HG03103 (cell line): ENCODE data around the gene HMOX1.
"Not testable (repeated sequence)": the region's sequence is repeated elsewhere in the genome, so short reads cannot be mapped to it uniquely, and the experiment has no call there.

Source experiments
- ATAC-seq: cut with Tn5 transposase; IDR thresholded peaks from one replicate; pipeline ENCODE4 v1.9.1; 2021; ENCODE audit warnings: low read depth; ENCODE audit not compliant: unreplicated experiment

HMOX1 gene

DNA sequence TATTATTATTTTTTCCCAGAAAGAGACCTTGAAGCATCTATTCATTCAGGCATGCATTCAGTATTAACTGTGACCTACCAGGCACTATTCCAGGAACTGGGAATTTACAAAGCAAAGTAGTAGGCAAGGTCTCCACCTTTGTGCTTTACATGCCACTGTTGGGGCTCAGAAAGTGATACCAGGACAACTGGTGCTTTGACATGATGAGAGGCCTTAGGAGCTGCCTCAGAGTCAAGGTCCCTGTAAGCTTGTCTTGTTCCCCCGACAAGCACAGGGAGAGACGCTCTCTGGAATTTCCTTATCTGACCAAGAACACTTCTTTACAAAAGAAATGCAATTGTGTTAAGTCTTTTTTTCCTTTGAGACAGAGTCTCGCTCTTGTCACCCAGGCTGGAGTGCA lies 2.3 kb upstream of the HMOX1 start:
- ATAC-seq: no peak

DNA sequence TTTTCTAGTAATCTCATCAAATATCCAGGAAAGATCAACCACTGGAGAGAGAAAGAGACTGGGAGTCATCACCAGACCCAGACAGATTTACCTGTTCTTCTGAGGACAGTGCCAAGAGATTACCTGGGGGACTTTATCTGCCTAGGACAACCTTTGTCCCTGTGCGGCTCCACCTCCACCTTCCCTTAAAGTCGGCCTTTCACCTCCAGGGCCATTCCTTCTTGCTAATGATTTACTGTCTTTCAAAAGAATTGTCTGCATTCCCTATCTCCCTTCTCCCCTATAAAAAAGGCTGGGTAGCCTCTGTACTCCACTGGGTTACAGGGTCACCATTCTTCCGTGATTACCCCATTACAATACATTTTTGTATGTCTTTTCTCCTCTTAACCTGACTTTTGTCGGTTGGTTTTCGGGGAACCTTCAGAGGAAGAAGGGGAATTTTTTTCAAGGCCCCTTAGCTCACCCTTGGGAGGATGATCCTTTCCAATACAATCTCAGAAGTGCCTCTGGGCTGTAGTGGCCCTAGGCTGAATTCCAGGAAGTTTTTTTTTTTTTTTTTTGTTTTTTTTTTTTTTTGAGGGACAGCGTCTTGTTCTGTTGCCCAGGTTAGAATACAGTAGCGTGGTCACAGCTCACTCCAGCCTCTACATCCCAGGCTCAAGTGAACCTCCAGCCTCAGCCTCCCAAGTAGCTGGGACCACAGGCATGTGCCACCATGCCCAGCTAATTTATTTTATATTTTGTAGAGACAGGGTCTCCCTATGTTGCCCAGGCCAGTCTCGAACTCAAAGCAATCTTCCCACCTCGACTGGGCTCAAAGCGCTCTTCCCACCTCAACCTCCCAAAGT lies 1.5 kb upstream of the HMOX1 start:
- no peak for ATAC-seq

DNA sequence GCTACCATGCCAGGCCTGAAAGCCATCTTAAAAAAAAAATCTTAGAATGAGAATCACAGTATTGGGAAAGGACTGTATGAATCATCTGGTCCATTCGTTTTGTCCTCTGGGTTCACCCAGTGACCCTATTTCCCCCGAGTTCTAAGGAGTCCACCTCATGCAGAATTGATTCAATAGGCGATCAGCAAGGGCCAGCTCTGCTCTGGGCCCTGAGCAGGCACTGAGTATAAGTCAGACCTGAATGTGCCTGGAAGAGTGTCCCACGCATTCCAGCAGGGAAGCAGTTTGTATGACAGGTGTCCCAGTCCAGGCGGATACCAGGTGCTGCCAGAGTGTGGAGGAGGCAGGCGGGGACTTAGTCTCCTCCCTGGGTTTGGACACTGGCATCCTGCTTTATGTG lies 883 bp upstream of the HMOX1 start:
- ATAC-seq: no peak

DNA sequence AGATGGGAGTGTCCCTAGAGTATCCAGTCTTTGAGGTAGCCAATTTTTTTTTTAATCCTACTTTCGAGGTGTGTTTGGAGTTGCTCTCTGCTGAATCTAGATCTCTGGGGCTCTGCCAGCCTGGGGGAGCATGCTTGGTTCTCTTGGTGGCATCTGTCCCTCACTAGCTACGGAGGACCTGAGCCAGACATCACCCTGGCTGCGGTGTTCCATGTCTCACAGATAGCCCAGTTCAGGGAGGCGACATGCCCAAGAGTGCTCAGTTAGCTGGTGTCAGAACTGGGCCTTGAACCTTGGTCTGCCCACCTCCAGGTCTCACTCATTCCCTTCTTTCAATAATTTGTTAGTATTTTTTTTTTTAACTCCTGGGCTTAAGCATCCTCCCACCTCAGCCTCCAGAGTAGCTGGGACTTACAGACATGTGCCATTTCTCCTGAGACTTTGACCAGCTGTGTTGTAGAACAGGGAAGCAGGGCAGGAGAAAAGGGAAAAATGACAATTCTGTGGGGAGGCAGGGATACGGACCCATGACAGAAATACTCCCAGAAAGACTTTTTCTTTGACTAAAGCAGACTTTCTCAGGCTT lies 621 bp downstream of the HMOX1 start:
- no peak for ATAC-seq

DNA sequence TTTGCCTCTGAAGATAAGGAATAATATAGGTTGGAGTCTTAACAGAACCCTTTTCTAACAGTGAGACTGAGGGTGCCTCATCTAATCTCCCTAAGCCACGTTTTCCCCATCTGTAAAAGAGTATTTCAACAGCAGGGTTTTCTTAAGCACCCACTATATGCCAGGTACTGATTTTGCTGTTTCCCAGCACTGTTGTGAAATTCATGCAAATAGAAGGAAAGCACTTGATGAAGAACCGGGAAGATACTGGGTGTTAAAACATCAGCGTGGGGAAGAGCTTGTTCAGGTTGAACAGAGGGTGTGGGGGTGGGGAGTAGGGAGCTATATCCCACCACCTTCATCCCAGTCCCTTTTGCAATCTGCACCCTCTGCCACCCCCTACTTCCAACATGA lies 2.8 kb downstream of the HMOX1 start:
- no peak for ATAC-seq

DNA sequence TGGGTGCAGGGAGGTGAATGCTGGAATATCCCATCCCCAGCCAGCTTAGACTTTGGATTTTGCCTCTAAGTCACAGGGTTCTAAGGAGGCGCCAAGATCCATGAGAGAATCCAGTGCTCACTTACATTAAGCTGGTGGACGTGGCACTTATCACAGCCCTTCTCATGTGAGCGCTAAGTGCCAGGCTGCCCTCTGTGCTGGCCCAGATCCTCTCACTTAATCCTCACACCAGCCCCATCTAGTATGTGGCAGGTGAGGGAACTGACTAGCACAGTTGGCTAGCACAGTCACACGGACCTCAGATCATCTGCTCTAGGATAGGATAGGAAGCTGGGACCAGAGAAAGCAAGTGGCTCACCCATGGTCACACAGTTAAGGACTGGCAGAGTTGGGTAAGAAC lies 3.6 kb downstream of the HMOX1 start:
- ATAC-seq: no peak

DNA sequence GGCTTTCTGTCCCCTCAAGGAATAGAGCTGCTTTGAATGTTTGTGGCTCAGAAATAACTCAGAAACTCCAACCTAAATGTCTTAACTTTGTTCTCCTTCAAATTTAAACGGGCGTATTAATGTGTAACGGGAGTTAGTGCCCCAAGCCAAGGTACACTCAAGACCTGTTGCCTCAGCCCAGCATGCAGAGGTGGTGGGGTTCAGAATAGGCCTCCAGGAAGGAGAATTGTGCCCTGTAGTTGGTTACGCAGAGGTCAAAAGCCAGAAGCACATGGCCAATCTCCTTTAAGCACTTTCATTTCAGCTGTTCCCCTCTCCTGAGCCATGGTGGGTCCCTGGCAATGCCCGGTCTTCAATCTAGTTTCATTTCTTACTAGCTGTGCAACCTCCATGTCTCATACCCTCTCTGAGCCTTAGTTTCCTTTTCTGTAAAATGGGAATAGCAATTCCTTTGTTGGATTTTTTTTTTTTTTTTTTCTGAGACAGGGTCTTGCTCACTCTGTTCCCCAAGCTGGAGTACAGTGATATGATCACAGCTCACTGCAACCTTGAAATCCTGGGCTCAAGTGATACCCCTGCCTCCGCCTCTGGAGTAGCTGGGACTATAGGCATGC lies 4.2 kb downstream of the HMOX1 start:
- ATAC-seq: no peak

DNA sequence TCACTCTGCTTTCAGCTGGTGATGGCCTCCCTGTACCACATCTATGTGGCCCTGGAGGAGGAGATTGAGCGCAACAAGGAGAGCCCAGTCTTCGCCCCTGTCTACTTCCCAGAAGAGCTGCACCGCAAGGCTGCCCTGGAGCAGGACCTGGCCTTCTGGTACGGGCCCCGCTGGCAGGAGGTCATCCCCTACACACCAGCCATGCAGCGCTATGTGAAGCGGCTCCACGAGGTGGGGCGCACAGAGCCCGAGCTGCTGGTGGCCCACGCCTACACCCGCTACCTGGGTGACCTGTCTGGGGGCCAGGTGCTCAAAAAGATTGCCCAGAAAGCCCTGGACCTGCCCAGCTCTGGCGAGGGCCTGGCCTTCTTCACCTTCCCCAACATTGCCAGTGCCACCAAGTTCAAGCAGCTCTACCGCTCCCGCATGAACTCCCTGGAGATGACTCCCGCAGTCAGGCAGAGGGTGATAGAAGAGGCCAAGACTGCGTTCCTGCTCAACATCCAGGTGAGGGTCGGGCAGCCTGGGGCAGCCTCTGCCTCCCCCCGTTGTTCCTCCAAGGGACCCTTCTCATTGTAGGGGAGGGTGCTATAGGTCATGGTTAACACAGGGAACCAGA lies 5.9 kb downstream of the HMOX1 start:
- no peak for ATAC-seq

DNA sequence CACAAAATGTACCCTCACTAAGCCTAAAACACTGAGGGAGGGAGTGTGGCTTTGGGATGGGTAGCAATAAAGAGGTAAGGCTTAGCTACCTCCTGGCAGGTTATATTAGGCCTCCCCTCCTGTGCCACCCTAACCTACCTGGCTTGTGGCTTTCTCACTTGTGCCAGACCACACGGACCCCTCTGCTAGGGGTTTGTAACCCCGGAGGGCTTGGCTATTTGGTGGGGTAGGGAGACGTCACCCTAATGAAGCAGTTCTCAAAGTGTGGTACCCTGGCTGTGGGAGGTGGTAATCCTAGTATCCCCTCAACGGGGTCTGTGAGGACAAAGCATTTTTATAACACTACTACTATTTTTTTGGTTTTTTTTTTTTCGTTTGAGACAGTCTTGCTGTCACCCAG lies 10.0 kb downstream of the HMOX1 start:
- no peak for ATAC-seq

DNA sequence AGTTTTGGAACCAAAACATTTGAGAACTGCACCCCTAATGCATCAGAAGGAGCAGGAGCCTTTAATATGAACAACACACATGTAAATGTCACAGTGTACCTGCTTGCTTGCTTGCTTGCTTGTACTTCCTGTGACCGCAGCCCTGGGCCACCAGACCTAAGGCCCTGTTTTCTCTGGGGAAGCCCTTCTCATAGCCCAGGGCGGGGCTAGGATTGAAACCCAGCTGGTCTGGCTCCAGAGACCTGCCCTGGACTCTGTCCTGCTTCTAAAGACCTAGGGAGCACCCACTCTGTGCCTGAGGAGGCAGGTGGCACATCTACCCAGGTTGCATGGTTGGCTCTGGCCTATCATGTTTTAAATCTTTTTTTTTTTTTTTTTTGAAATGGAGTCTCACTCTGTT lies 11.5 kb downstream of the HMOX1 start:
- no peak for ATAC-seq

DNA sequence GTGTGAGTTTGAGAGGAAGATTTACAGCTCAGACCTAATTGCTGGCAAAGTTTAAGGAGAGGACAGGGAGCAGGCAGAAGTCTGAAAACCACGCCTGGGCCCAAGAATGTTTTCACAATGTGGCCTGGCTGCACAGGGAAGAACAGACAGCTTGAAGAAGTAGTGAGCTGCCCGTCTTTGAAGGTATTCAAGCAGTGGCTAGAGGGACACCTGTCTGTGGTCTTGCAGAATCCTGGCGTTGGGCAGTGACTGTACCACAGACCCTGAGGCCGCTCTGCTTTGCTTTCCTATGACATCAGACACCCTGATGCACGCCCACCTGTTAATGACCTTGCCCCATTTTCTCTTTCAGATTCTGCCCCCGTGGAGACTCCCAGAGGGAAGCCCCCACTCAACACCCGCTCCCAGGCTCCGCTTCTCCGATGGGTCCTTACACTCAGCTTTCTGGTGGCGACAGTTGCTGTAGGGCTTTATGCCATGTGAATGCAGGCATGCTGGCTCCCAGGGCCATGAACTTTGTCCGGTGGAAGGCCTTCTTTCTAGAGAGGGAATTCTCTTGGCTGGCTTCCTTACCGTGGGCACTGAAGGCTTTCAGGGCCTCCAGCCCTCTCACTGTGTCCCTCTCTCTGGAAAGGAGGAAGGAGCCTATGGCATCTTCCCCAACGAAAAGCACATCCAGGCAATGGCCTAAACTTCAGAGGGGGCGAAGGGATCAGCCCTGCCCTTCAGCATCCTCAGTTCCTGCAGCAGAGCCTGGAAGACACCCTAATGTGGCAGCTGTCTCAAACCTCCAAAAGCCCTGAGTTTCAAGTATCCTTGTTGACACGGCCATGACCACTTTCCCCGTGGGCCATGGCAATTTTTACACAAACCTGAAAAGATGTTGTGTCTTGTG lies 12.5 kb downstream of the HMOX1 start:
- no peak for ATAC-seq

DNA sequence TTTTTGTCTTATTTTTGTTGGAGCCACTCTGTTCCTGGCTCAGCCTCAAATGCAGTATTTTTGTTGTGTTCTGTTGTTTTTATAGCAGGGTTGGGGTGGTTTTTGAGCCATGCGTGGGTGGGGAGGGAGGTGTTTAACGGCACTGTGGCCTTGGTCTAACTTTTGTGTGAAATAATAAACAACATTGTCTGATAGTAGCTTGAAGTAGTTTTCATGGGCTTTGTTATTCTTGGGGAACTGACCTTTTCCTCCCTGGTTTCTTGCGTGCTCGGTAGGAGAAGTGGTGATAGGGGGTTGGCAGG lies 13.1 kb downstream of the HMOX1 start:
- no peak for ATAC-seq

DNA sequence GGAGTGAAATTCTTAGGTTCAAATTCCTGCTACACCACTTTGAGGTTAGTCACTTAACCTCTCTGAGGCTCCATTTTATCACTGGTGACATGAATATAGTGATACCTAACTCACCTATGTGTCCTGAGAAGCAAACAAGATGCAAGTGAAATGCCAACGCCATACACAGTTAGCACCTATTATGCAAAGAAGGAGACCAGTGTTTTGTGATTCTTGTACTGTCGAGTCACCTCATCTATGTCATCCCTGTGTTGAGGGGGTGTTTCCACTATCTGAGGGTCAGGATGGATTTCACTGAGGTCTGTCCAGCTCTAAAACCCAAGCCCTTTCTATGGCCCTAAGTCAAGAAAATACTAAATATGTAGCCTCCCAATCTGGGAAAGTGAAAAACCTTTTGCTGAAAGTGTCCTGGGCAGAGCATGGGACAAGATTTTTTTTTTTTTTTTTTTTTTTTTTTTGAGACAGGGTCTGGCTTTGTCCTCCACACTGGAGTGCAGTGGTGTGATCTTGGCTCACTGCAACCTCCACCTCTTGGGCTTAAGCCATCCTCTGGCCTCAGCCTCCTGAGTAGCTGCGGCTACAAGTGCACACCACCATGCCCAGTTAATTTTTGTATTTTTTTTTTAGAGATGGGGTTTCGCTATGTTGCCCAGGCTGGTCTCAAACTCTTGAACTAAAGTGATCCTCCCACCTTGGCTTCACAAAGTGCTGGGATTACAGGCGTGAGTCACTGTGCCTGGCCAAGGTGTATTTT lies 14.1 kb downstream of the HMOX1 start:
- ATAC-seq: no peak

DNA sequence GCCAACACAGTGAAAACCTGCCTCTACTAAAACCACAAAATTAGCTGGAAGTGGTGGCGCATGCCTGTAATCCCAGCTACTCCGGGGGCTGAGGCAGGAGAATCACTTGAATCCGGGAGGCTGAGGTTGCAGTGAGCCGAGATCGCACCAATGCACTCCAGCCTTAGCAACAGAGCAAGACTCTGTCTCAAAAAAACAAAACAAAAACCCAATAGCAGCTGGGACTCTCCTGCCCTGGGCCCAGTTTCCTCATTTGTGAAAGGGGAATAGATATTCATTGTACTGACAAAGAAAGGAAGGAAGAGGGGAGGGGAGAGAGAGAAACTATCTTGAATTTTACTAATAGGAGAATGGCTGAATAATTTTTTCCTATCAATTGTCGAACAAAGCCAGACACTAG lies 15.7 kb downstream of the HMOX1 start:
- ATAC-seq: not testable (repeated sequence)

DNA sequence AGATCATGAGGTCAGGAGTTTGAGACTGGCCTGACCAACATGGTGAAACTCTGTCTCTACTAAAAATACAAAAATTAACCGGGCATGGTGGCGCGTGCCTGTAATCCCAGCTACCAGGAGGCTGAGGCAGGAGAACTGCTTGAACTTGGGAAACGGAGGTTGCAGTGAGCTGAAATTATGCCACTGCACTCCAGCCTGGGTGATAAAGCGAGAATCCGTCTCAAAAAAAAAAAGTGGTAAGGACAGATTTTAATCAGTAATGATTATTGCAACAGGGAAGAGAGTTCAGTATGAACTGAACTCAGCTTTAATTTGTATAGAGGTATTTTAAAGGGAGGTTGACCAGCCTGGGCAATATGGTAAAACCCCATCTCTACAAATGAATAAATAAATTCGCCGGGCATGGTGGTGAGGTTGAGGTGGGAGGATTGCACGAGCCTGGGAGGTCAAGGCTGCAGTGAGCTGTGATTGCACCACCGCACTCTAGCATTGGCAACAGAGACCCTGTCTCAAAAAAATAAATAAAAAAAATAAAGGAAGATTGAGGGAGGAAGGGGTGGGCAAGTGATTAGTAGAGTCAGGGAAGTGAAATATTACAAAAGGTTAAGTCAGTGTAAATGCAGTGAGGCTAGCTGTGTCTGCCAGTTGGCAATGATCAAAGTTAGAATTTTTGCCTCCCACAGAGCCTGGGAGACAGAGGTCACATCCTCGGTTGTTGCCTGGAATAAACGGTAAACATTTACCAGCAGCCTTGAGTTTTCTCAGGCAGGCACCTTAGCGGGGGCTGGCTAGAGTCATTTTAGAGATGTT lies 16.4 kb downstream of the HMOX1 start:
- no peak for ATAC-seq

DNA sequence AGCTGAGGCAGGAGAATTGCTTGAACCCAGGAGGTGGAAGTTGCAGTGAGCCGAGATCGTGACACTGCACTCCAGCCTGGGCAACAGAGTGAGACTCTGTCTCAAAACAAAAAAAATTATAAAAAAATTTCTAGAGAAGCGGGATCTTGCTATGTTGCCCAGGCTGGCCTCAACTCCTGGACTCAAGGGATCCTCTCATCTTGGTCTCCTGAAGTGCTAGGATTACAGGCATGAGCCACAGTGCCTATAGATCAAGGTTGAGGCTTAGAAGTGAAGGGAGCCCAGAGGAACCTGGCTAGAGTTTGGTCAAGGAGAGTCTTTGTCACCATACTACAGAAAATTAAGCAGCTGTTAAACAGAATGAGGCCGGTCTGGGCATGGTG lies 17.7 kb downstream of the HMOX1 start:
- no peak for ATAC-seq

DNA sequence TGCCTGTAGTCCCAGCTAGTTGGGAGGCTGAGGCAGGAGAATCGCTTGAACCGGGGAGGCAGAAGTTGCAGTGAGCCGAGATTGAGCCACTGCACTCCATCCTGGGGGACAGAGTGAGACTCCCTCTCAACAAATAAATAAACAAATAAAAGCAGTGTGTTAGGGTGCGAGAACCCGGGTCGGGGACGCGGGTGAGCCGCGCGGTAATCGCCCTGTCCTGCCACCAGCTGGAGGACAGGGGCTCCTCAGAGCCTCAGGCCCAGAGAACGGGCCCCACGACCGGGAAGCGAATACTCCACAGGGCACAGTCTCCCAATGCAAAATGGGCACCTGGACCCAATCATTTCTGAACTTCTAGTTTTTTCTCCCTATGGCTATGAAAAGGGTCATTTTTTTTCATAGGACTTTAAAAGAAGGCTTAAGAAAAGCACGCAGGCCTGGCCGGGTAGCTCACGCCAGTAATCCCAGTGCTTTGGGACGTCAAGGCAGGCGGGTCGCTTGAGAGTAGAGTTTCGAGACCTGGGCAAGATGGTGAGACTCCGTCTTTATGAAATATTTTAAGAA lies 18.3 kb downstream of the HMOX1 start:
- ATAC-seq: no peak

DNA sequence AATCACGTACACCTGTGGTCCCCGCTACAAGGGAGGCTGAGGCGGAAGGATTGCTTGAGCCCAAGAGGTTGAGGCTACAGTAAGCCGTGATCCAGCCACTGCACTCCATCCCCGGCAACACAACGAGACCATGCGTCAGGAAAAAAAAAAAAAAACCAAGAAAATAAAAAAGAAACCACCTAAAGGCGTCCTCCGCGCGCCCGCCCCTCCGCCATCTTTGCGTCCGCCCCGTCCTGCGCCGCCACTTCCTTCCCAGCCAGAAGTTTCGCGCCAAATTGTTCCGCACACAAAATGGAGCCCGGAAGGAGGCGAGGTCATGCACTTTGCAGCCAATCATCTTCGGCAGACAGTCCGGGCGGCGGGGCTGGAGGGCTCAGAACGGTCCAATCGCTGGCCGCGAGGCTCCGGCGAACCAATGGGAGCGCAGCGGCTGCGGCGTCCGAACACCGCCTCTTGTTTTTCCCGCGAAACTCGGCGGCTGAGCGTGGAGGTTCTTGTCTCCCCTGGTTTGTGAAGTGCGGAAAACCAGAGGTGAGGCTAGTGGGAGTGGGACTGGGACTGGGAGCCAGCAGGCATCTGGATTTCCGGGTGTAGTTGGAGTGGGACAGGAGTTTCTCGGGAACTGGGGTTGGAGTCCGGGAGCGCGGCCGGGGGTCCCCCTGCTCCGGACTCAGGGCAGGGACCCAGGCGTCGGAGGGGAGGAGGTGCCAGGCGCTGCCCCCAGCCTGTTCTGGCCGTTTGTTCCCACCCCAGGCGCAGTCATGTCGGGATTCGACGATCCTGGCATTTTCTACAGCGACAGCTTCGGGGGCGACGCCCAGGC lies 19.0 kb downstream of the HMOX1 start, which contains the start of gene MCM5:
TSS of gene MCM5 (plus strand) at position 463 of the 823 bp plus-strand sequence. CDS start at position 762, 299 bp downstream.
- peak; percentile 96 for ATAC-seq
